ENCODE data around the gene CNOT9. TPM values are rescaled to one million over a fixed set of nuclear protein-coding genes. Genes with fewer than 3 reads are reported as not detected.

Gene CNOT9
- total RNA-seq, 1 experiment from 2014 or later, result 65.7 TPM

GRCh38 chr2:218546012-218546411, 22.6 kb upstream of the CNOT9 start:
- DNase-seq (ENCODE audit: low read depth, low spot score) (no peak), ATAC-seq (no peak)
- Histone ChIP-seq H3K79me2 (ENCODE audit: insufficient read depth, low read length) (no peaks in the 10 kb centered on the region; the same call in 1 of the 2 replicates), H3K9me2 (ENCODE audit: insufficient read depth) (no peaks in the 10 kb centered on the region), H3K4me2 (ENCODE audit: low read length) (no peak overlapping the region), H3K9me3 (ENCODE audit: control insufficient read depth in 1 of 2, insufficient read depth in 1 of 2, low read depth in 1 of 2, low read length in 2 of 2) (no peaks in the 10 kb centered on the region), H2AFZ (ENCODE audit: low read depth, low read length, poor library complexity, severe bottlenecking) (no peak overlapping the region), H3K27me3 (ENCODE audit: insufficient read depth, low read length) (no peaks in the 10 kb centered on the region), H3K27ac (ENCODE audit: low read depth, low read length) (no peak overlapping the region), H3K9ac (ENCODE audit: low read length) (no peak overlapping the region), H4K20me1 (ENCODE audit: insufficient read depth) (no peaks in the 10 kb centered on the region), H3K4me3 (replicated peaks in 1 of 2; ENCODE audit: low read depth in 1 of 2, low read length in 2 of 2) (no peak overlapping the region), H3K4me1 (ENCODE audit: control insufficient read depth in 1 of 2, insufficient read depth in 2 of 2, low read length in 2 of 2) (no peaks in the 10 kb centered on the region), H3K36me3 (ENCODE audit: control insufficient read depth in 1 of 2, insufficient read depth in 2 of 2, low read length in 2 of 2) (peaks cover 28 to 51% of the 10 kb centered on the region in 2 experiments)
- BruUV-seq (replicated peaks), result no TSS peak
- POLR2A ChIA-PET, result no interaction called here
- TF ChIP-seq ZFX (IDR thresholded peaks at IDR 0.05) (no peak), SIN3A (IDR thresholded peaks at IDR 0.05; ENCODE audit: low read depth) (no peak), ELF1 (IDR thresholded peaks at IDR 0.05; ENCODE audit: borderline replicate concordance, low read depth) (no peak), CBX3 (IDR thresholded peaks at IDR 0.05; ENCODE audit: low read depth) (no peak), JUND (IDR thresholded peaks at IDR 0.05) (no peak), SP1 (IDR thresholded peaks at IDR 0.05; ENCODE audit: low read depth) (no peak), EGR1 (IDR thresholded peaks at IDR 0.05; ENCODE audit: low read depth) (no peak), EZH2phosphoT487 (IDR thresholded peaks at IDR 0.05; ENCODE audit: borderline replicate concordance) (no peak), ZNF274 (IDR thresholded peaks at IDR 0.05; ENCODE audit: low read depth, low read length) (no peak)
- TF ChIP-seq, protein P1, sequence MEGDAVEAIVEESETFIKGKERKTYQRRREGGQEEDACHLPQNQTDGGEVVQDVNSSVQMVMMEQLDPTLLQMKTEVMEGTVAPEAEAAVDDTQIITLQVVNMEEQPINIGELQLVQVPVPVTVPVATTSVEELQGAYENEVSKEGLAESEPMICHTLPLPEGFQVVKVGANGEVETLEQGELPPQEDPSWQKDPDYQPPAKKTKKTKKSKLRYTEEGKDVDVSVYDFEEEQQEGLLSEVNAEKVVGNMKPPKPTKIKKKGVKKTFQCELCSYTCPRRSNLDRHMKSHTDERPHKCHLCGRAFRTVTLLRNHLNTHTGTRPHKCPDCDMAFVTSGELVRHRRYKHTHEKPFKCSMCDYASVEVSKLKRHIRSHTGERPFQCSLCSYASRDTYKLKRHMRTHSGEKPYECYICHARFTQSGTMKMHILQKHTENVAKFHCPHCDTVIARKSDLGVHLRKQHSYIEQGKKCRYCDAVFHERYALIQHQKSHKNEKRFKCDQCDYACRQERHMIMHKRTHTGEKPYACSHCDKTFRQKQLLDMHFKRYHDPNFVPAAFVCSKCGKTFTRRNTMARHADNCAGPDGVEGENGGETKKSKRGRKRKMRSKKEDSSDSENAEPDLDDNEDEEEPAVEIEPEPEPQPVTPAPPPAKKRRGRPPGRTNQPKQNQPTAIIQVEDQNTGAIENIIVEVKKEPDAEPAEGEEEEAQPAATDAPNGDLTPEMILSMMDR (IDR thresholded peaks at IDR 0.05 in 2 of 3, conservative IDR thresholded peaks at IDR 0.05 in 1 of 3; ENCODE audit: borderline replicate concordance in 1 of 3, insufficient read depth in 1 of 3, low read depth in 2 of 3, low read length in 2 of 3), result no peak
- TF ChIP-seq, protein P2, sequence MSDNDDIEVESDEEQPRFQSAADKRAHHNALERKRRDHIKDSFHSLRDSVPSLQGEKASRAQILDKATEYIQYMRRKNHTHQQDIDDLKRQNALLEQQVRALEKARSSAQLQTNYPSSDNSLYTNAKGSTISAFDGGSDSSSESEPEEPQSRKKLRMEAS (IDR thresholded peaks at IDR 0.05), result no peak
- TF ChIP-seq, protein P3, sequence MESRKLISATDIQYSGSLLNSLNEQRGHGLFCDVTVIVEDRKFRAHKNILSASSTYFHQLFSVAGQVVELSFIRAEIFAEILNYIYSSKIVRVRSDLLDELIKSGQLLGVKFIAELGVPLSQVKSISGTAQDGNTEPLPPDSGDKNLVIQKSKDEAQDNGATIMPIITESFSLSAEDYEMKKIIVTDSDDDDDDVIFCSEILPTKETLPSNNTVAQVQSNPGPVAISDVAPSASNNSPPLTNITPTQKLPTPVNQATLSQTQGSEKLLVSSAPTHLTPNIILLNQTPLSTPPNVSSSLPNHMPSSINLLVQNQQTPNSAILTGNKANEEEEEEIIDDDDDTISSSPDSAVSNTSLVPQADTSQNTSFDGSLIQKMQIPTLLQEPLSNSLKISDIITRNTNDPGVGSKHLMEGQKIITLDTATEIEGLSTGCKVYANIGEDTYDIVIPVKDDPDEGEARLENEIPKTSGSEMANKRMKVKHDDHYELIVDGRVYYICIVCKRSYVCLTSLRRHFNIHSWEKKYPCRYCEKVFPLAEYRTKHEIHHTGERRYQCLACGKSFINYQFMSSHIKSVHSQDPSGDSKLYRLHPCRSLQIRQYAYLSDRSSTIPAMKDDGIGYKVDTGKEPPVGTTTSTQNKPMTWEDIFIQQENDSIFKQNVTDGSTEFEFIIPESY (IDR thresholded peaks at IDR 0.05; ENCODE audit: extremely low read depth, insufficient replicate concordance, low read length), result no peak
- intact Hi-C loops (cut with micrococcal nuclease), result no loop called here
- RAD21 ChIA-PET (ENCODE audit: low non-redundant PET in 1 of 2, low total read pairs in 2 of 2, uncharacterized antibody in 2 of 2, unreplicated experiment in 2 of 2), result no interaction called here
- CTCF ChIA-PET, result no interaction called here
